Endothelial cell of hepatic sinusoid (primary cell): ENCODE data around the gene TGFBR3.

Source experiments
- in situ Hi-C: cut with HindIII; loops from 2 replicates; pipeline ENCODE4 v1.10.0; 2017; ENCODE audit warnings: low sequenced_read_pairs

Gene TGFBR3

GRCh38 chr1:91718368-91718767 lies 167.6 kb downstream of the TGFBR3 start:
- in situ Hi-C loops, result loop anchor here (5.0 kb wide), 1 partner anchor 66 kb away; no protein-coding TSS in a partner anchor

- in situ Hi-C loops, result loop anchor here (5.0 kb wide), 1 partner anchor 66 kb away; no protein-coding TSS in a partner anchor
Observed at GRCh38 chr1:91717839-91718238, 168.1 kb downstream of the TGFBR3 start.

DNA sequence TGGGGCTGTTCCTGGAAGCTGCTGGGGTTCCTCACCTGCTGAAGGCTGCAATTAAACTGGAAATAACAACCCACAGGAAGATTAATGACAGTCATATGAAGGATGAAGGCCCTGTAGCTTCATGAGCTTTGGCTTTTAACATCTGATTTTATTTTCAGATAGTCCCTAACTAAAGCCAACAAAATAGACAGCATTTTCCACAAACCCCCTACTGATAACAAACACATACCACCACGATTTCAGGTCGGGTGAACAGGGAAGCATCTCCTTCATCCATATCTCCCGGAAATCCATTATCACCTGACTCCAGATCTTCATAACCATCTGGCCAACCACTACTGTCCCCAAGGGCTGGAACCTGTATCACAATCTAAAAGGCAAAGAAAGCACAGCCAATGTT lies 169.6 kb downstream of the TGFBR3 start:
- in situ Hi-C loops, result loop anchor here (5.0 kb wide), 1 partner anchor 64 kb away; no protein-coding TSS in a partner anchor

DNA sequence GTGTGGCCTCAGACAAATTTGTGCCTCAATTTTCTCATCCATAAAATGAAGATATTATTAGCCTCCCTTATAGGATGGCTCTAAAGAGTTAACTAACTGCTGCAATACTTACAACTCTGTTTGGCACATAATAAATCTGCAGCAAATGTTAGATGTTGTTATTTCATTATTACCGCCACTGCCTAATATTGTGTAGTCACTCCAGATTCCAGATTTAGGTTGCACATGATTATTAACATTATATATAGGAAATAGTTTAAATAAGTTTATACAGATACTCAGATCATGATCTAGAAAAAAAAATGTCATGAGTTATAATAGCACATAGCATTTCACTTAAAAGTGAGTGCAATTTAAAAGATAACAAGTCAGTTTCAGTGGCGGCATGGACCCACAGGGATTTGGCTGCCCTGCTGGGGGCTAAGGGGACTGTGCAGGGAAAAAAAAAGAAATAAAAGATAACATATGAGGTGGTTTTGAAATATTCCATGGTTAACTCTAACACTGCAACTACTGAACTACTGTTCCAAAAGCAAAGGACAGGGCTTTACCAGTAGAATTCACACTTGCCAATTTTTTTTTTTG lies 170.4 kb downstream of the TGFBR3 start:
- in situ Hi-C loops, result loop anchor here (5.0 kb wide), 1 partner anchor 63 kb away; no protein-coding TSS in a partner anchor

- in situ Hi-C loops, result loop anchor here (5.0 kb wide), 1 partner anchor 63 kb away; no protein-coding TSS in a partner anchor
Observed at GRCh38 chr1:91714867-91715381, 171.0 kb downstream of the TGFBR3 start.

- in situ Hi-C loops, result no loop called here
Observed at GRCh38 chr1:91712981-91713841, 172.7 kb downstream of the TGFBR3 start.

DNA sequence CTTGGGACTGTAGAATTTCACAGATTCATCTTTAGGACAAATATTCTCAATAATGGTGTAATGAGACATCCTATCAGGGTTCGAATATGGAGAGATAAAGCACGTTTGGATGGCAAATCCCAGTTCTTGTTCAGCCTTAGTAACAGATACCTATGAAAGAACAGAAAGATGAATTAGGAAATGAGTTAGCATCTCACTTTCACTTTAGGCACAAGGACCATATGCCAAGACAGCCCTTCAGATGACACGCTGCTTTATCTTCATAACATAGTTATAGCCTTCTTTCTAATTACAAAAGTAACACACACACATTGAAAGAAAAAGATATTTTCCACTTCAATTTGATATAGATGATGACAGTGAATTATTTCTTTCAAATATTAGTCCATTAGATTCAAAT lies 173.6 kb downstream of the TGFBR3 start:
- in situ Hi-C loops, result no loop called here

DNA sequence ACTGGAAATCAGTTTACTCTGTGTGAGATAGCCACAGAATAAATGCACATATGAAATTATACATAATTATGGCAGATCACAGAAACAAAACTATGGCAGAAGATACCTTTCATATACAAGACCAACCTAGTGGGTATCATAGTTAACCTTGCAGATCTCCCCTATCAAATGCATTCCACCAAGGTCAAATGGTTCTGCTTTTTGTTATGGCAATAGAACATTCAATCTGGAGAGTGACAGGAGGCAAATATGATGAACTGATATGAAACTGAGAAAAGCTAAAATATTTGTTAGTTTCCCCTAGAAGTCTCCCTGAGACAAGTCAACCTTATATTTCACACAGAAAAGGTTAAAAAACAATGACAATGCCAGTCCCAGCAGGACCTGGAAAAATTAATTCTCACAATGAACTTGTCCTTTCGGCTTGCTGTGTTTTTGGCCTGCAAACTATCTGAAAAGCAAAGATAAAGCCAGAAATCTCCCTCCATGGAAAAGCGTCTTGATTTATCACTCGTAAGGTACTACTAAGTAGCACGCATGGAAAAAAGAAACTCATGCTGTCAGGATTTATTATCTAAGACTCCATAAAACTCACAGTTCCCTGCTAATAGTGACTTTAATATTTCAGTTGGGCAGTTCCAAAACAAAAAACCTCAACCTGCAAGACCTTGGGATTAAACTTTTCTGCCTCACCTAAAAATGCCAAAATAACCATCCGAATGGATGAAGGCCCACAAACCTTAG lies 174.3 kb downstream of the TGFBR3 start:
- in situ Hi-C loops, result no loop called here

DNA sequence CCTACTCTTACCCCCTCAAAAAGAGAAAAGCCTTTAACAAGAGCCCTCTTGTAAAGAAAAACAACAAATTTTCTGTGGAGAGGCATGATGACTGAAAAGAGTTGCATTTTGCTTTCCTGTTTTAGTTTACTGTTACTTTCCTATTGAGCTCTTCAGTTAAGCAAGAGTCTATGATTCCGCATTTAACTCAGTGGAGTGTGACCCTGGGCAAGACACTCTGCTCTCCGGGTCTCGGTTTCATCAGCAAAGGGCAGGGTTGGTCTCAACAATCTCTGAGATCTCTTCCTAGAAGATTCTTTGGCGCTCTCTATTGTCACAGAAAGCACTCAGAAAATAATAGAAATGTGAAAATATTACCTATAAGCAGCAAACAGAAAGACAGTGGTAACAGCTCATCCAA lies 175.7 kb downstream of the TGFBR3 start:
- in situ Hi-C loops, result no loop called here

DNA sequence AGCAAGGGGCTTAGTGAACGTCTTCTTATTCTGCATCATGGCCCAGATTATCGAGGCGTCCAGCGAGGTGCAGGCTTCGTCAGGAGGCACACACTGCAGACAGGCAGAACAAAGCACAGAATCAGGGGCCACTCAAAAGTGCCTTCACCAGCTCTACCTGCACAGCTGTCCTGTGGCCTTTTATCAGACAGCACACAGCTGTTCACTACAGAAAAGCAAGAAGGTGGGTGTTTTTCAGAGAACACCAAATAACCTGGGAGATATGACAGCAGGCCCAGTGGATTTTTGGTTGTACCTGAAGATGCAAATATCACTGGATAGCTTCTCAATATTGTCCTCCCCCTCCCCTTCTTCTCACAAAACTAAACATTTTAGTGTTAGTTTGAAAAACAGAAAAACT lies 177.3 kb downstream of the TGFBR3 start:
- in situ Hi-C loops, result no loop called here

DNA sequence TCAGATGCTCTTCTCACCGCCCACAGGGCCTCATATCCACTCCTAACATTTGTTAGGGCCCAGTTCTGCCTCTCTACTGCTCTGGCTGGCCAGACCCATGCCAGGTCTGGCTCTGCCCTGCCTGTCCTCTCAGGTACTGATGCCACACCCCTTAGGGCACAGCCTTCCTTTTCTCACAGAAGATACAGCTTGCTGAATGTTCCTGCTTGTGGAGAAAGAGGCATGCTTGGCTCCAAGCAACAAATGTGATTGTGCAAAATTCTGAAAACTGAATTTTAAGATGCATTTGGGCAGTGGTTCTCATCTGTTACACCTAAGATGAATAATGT lies 178.1 kb downstream of the TGFBR3 start:
- in situ Hi-C loops, result no loop called here

GRCh38 chr1:91707114-91707889 lies 178.6 kb downstream of the TGFBR3 start:
- in situ Hi-C loops, result no loop called here

DNA sequence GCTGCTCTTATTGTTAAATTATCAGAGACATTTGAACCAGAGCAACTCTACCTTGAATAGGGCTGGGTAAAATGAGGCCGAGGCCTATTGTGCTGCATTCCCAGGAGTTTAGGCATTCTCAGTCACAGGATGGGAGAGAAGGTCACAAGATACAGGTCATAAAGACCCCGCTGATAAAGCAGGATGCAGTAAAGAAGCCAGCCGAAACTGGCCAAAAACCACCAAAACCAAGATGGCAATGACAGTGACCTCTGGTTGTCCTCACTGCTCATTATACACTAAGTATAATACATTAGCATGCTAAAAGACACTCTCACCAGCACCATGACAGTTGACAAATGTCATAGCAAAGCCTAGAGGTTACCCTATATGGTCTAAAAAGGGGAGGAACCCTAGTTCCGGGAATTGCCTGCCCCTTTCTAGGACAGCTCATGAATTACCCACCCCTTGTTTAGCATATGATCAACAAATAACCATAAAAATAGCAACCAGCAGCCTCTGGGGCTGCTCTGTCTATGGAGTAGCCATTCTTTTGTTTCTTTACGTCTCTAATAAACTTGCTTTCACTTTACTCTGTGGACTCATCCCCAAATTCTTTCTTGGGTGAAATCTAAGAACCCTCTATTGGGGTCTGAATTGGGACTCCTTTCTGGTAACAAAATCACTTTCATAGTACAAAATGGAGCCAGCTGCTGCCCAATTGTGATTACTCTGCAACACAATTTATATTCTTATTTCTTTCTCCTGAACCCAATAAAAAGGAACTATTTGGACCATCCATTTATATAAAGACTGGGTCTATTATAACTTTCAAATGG lies 179.6 kb downstream of the TGFBR3 start:
- in situ Hi-C loops, result no loop called here

DNA sequence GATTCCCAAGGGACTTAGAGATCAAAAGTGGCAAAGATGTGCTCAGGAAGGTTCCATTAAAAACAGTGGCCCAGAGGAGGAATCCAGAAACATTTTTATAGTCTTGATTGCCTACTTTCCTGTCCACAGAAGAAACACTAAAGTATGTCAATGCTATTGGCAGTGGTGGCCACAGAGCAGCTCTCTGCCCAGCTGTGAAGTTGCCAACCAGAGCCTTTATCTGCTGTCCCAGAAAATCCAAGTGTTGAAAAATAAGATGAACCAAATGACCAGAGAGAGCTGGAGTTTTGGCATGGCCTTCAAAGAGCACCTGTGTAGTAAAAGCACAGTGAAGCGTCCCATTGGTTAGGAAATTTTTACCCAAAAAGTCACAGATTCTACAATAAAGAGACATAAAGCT lies 181.2 kb downstream of the TGFBR3 start:
- in situ Hi-C loops, result no loop called here

- in situ Hi-C loops, result no loop called here
Observed at GRCh38 chr1:91703095-91703494, 182.9 kb downstream of the TGFBR3 start.

DNA sequence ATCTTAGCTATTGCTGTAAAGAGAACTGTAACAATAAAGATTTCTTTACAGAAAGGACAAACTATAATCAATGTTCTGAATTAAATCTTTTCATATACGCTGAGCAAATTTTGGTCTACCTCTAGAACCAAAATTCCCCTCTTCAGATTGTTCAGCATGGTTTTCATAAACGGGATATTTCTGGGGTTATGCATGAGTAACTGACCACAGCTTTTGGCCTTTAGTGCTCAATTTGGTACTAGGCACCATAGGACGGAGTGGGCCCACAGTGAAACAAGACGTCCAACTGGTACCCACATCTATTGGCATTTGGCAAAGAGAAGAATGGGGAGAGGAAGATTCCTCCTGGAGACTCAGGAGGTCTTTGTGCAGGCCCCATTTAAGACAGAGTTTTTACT lies 184.5 kb downstream of the TGFBR3 start:
- in situ Hi-C loops, result no loop called here

GRCh38 chr1:91700771-91701471 lies 185.0 kb downstream of the TGFBR3 start:
- in situ Hi-C loops, result no loop called here

- in situ Hi-C loops, result no loop called here
Observed at GRCh38 chr1:91700332-91700731, 185.6 kb downstream of the TGFBR3 start.

- in situ Hi-C loops, result no loop called here
Observed at GRCh38 chr1:91699339-91699974, 186.5 kb downstream of the TGFBR3 start.
